Adrenal gland (tissue), 5 donors: ENCODE results near the gene ATP8B1.

Experiments used
- POLR2A ChIP-seq, 2 donors: fragments of 450-650 bp; IDR thresholded peaks; one replicate each; pipeline ENCODE4 v1.6.1; 2017; ENCODE audit warnings: antibody characterized with exemption in 2 of 2, mild to moderate bottlenecking in 2 of 2, moderate library complexity in 1 of 2
- TF ChIP-seq, protein P1 (sequence below), 6 experiments: fragments of 450-650 bp in 4 of 6; fragments of 200-600 bp in 2 of 6; sonication (generic) in 1 of 6; IDR thresholded peaks; 1 replicate in 5 of 6; 2 replicates in 1 of 6; pipeline versions ENCODE4 v1.5.1 to v1.8.0; 2016 to 2021; ENCODE audit warnings: antibody characterized with exemption in 6 of 6, mild to moderate bottlenecking in 2 of 6, moderate library complexity in 1 of 6
- donor health status: DM: no; HTN: no; CAD: no.

DNA sequence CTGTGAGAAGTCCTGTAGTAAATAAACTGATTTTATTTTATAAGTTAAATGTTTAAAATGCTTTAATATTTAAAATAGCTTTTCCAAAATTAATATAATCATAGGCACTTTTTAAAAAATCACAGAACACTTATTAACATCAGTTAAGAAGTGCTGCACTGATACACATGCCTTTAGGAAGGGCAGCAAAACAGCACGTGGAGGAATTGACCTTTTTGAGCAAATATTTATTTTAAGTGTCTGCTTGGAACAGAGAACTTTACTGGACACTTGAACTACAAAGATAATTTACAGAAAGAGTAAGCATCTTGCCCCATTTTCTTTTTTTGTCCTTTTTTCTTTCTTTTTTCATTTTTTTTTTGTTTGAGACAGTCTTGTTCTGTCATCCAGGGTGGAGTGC lies 93.8 kb downstream of the ATP8B1 start:
- TF ChIP-seq, protein P1, sequence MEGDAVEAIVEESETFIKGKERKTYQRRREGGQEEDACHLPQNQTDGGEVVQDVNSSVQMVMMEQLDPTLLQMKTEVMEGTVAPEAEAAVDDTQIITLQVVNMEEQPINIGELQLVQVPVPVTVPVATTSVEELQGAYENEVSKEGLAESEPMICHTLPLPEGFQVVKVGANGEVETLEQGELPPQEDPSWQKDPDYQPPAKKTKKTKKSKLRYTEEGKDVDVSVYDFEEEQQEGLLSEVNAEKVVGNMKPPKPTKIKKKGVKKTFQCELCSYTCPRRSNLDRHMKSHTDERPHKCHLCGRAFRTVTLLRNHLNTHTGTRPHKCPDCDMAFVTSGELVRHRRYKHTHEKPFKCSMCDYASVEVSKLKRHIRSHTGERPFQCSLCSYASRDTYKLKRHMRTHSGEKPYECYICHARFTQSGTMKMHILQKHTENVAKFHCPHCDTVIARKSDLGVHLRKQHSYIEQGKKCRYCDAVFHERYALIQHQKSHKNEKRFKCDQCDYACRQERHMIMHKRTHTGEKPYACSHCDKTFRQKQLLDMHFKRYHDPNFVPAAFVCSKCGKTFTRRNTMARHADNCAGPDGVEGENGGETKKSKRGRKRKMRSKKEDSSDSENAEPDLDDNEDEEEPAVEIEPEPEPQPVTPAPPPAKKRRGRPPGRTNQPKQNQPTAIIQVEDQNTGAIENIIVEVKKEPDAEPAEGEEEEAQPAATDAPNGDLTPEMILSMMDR (IDR thresholded peaks at IDR 0.05): no peak
- TF ChIP-seq POLR2A (IDR thresholded peaks at IDR 0.05): no peak
